ENCODE results near the gene GOLGA8G. TPM values are rescaled to one million over a fixed set of nuclear protein-coding genes. Genes with fewer than 3 reads are reported as not detected.
"Not testable (repeated sequence)": the region's sequence is repeated elsewhere in the genome, so short reads cannot be mapped to it uniquely, and the experiment has no call there.

Gene GOLGA8G
- total RNA-seq, 1 experiment from 2014 or later, result not detected

DNA sequence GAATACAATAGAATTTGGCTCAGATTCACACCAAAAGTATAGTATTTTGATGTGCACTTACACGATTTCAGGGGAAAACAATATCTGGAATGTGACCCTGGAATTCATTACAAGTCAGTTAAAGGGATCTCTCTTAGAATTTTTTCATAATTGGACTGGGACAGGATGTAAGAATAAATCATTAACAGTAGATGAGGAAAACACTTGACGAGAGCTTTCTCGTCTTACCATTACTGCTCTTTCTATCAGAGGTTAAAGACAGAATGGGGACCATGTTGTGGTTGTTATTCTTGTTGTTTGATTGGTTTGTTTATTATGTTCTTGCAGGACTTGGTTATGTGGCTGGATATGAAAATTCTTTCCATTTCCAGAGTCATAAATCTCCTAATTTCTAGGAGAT, 51.4 kb downstream of the GOLGA8G start:
- H2BK5ac ChIP-seq (ENCODE audit: insufficient read length, low read length); H3T11ph ChIP-seq (ENCODE audit: low read length); H4K91ac ChIP-seq (ENCODE audit: insufficient read length, low read depth, low read length); H3K56ac ChIP-seq (ENCODE audit: insufficient read length, low read depth, low read length); H2AFZ ChIP-seq (ENCODE audit: low read length); H4K20me1 ChIP-seq (ENCODE audit: control insufficient read depth, insufficient read depth, insufficient read length); H3K4me1 Mint-ChIP-seq; H2BK120ac ChIP-seq (ENCODE audit: low read depth, low read length, poor library complexity, severe bottlenecking); H3K79me1 ChIP-seq (ENCODE audit: insufficient read depth, low read depth, low read length, poor library complexity, severe bottlenecking); H3K27me3 Mint-ChIP-seq (ENCODE audit: low read depth); DNase-seq; H3K9me3 Mint-ChIP-seq; H4K5ac ChIP-seq (ENCODE audit: insufficient read length, low read depth, low read length); H2AK5ac ChIP-seq (ENCODE audit: insufficient read length, low read length); H3K4ac ChIP-seq (ENCODE audit: low read depth, low read length); H3K23ac ChIP-seq (ENCODE audit: insufficient read length, low read depth, low read length); H3K36me3 Mint-ChIP-seq (ENCODE audit: insufficient read depth in 1 of 3, low read depth in 3 of 3); H3K23me2 ChIP-seq (ENCODE audit: insufficient read length, low read depth, low read length, poor library complexity, severe bottlenecking); H3K4me1 ChIP-seq (ENCODE audit: insufficient read depth, low read length); H3K4me3 Mint-ChIP-seq; H2BK15ac ChIP-seq (ENCODE audit: low read depth, low read length); H3K9ac ChIP-seq (ENCODE audit: extremely low read depth, insufficient read length, low read length); H3K14ac ChIP-seq (ENCODE audit: insufficient read depth, low read length); H3K27ac Mint-ChIP-seq; H3K79me2 ChIP-seq (ENCODE audit: insufficient read depth, low read length); H4K8ac ChIP-seq (replicated peaks; ENCODE audit: insufficient read length, low read depth, low read length); H3K9me3 ChIP-seq (ENCODE audit: control insufficient read depth, low read depth, low read length); H3K27ac ChIP-seq (ENCODE audit: insufficient read length, low read depth, low read length); H2BK20ac ChIP-seq (ENCODE audit: low read depth, low read length, poor library complexity, severe bottlenecking); H2BK12ac ChIP-seq (ENCODE audit: insufficient read length, low read depth, low read length); H3K27me3 ChIP-seq (ENCODE audit: insufficient read depth, low read length); H3K4me2 ChIP-seq (ENCODE audit: insufficient read depth, insufficient read length, low read length); H3K18ac ChIP-seq (ENCODE audit: insufficient read length, low read depth, low read length): not testable (repeated sequence)
- WGBS (ENCODE audit: extremely low coverage, insufficient read length, low lambda C conversion rate), result no CpG with 5 or more reads among the region's 3 CpGs

Small RNAs within 50 kb of the gene (microRNA-seq; reads per million reads assigned to microRNA genes)
- not detected for gene MIR4509-3 (ENCODE audit: borderline microRNAs expressed)

Other genes with a start within 250 kb of the GOLGA8G start
- gene HERC2, start 210.8 kb downstream of the GOLGA8G start, total RNA-seq (2021), result 57.9 and 69.2 TPM in 2 replicates
- gene GOLGA6L24, start 174.9 kb downstream of the GOLGA8G start, total RNA-seq (2021), result not detected in 2 replicates
- not detected in 2 replicates for gene GOLGA8F, start 154.3 kb downstream of the GOLGA8G start, total RNA-seq (2021)
- gene GOLGA6L25, start 20.6 kb upstream of the GOLGA8G start, total RNA-seq (2021), result not detected in 2 replicates
- not detected in 2 replicates for gene GOLGA8M, start 179.4 kb upstream of the GOLGA8G start, total RNA-seq (2021)

All from H9 (cell line).